UCSD-AML1 (cell line): ENCODE data around the gene SAXO1.

Experiments
- DNase-seq: peaks from one replicate; lab custom pipeline; 2025; ENCODE audit not compliant: unreplicated experiment; lab: John Stamatoyannopoulos, UW

The SAXO1 gene

GRCh38 chr9:18920141-18921084 lies 112.6 kb downstream of the SAXO1 start:
- DNase-seq, result no peak

- no peak for DNase-seq
These were observed 121.2 kb downstream of the SAXO1 start for GRCh38 chr9:18911714-18912342.

GRCh38 chr9:18910916-18911315 lies 122.1 kb downstream of the SAXO1 start:
- DNase-seq, result no peak

GRCh38 chr9:18910435-18910834 lies 122.6 kb downstream of the SAXO1 start:
- no peak for DNase-seq

GRCh38 chr9:18909140-18910018 lies 123.6 kb downstream of the SAXO1 start:
- DNase-seq, result peak; percentile 20

- DNase-seq, result no peak
These were observed 124.9 kb downstream of the SAXO1 start for GRCh38 chr9:18907927-18908625.

- DNase-seq, result peak; percentile 25
These were observed 126.2 kb downstream of the SAXO1 start for GRCh38 chr9:18906656-18907395.

- no peak for DNase-seq
These were observed 127.0 kb downstream of the SAXO1 start for GRCh38 chr9:18905883-18906629.

GRCh38 chr9:18905028-18905882 lies 127.8 kb downstream of the SAXO1 start:
- DNase-seq, result no peak

GRCh38 chr9:18903450-18903849 lies 129.6 kb downstream of the SAXO1 start:
- no peak for DNase-seq

GRCh38 chr9:18896531-18897179 lies 136.4 kb downstream of the SAXO1 start:
- DNase-seq, result no peak

- no peak for DNase-seq
These were observed 137.0 kb downstream of the SAXO1 start for GRCh38 chr9:18896004-18896403.

GRCh38 chr9:18893491-18893890 lies 139.5 kb downstream of the SAXO1 start:
- no peak for DNase-seq

- DNase-seq, result no peak
These were observed 140.0 kb downstream of the SAXO1 start for GRCh38 chr9:18893046-18893445.

- DNase-seq, result no peak
These were observed 140.9 kb downstream of the SAXO1 start for GRCh38 chr9:18891946-18892670.

GRCh38 chr9:18890372-18890771 lies 142.6 kb downstream of the SAXO1 start:
- DNase-seq, result no peak

GRCh38 chr9:18889550-18889949 lies 143.5 kb downstream of the SAXO1 start:
- DNase-seq, result no peak
